NCI-H2029 (cell line): ENCODE results near the gene XYLT1.

Source experiments
- DNase-seq: peaks from one replicate; lab custom pipeline; 2025; lab: John Stamatoyannopoulos, UW

The XYLT1 gene

DNA sequence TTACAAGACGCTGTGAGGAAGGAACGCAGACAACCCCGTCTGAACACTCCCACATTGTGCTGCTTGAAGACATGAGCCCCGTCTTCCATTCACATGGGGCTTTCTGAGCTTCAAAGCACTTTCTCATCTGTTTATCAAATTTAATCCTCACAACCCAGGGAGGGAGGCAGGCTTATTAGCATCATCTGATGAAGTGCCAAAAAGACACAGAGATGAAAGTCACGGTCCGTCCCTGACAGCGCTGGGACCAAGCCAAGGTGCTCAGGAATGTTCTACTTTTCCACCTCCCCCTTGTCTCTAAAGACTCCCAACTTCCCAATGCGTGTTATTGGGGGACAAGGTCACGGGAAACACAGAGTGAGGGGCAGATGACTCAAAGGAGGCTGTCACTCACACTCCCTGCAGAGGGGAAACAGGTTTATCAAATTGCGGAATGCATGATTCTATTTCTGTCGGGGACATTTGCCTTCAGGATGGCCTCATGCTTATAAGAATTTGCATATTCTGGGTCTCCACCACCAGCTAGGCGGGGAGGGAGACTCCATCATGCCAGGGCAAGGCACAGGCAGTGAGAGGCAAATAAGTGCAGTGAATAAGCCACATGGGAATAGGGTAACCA is 10.7 kb downstream of the XYLT1 start:
- no peak for DNase-seq

DNA sequence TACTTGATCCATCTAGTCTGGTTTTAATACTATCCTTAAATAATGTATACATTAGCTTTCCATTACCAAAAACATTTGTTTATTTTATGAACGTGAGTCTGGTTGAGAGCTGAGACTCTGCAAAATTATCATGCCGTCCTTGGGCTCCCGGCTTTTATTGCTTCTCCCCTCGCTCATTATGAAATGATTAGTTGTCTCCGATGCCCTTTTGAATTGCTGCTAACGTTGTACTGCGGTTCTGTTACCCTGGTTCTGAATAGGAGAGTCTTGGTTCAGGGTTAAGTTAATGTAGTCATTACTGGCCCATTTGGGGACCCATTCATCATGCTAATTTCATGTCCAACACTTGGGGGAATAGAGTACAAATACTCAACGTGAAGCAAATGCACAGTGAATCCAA is 12.8 kb downstream of the XYLT1 start:
- no peak for DNase-seq

DNA sequence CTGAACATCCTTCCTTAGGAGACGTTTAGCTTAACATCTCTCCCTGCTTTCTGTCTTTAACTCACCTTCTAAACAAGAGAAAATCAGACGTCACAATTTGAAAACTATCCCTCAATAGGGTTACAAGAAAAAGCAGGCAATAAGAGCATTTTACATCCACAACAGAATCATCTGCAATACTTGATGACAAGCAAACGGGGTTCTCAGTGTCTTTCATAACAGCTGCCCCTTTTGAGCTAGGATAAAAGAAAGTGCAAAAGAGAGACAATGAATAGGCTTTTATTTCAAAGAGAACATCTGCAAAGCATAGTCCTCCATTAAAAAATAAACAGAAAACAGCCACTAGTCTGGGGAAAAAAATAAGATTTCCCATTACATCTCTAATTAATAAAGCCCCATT is 13.2 kb downstream of the XYLT1 start:
- no peak for DNase-seq

DNA sequence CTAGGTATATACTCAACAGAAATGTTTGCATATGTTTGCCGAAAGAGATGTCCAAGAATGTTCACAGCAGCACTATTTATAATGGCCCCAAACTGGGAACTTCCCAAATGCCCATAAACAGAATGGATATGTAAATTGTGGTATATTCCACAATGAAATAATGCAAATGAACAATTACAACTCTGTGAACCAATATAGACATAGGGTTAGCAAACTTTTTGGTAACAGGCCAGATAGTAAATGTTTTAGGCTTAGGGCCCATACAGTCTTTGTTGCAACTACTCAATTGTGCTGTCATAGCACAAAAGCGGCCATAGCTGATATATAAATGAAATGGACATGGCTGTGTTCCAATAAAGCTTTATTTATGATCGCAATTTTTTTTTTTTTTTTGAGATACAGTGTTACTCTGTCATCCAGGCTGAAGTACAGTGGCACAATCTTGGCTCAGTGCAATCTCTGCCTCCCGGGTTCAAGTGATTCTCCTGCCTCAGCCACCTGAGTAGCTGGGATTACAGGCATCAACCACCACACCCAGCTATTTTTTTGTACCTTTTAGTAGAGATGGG is 16.5 kb downstream of the XYLT1 start:
- no peak for DNase-seq

DNA sequence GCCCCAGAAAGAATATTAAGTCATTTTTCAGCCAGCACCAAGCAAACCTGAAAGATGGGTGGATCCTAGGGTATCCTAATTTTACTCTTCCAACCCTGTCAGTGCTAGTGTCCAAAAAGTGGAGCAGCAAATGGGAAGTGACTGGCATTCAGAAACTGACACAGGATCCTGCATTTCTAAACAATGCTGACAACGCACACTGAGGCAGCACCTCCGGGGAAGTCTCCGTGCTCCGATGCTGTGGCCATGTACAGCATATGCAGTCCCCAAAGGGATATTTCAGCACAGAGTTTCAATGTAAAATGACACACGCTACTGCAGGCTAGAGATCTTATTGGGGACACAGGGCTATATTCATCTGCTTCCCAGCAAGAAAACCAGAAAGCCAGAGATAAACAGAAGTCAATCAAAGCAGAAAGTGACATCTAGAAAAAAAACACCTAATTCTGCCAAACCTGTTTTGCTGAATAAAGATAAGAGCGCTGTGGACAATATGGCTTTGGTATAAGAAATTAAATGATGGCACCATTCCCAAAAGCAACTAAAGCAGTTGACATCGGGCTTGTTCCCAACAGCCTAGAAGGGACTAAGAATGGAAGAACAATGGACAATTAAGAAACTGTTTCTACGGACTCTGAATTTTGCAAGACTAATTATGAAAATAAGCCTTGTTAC is 17.3 kb downstream of the XYLT1 start:
- DNase-seq: no peak

DNA sequence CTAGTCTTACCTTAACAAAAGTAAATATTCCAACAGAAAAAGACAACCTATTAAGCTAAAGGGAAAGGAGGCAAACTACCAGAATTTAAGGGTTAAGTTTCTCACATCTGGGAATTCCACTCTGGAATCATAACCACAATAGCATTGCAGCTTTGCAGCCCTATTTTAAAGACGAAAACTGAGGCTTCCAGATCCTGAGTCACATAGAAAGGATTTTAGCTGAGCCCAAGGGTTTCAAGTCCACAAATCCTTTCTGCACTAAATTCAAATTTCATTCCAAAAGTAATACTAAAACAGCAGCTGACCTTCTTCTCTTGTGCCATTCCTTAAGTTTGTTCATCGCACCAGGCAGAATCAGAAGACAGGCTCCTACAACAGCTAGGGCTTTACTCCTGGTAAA is 17.8 kb downstream of the XYLT1 start:
- DNase-seq: no peak

DNA sequence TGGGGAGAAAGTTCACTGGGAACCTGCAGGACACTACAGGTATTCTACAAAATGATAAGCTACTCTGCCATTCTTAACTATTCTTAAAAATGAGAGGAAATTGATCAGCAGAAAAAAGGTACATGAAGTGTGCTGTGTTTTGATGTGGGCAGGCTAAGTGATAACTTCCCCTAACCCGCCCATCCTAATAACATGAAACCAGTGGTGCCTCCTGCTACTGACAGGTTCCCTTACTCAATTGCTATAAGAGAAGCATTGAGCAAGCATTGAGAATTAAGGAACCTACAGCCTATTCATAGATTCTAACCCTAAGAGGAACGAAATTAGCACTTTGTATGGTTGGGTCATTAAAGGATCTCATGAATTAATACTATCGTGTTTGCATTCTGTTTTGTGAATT is 18.9 kb downstream of the XYLT1 start:
- DNase-seq: no peak

DNA sequence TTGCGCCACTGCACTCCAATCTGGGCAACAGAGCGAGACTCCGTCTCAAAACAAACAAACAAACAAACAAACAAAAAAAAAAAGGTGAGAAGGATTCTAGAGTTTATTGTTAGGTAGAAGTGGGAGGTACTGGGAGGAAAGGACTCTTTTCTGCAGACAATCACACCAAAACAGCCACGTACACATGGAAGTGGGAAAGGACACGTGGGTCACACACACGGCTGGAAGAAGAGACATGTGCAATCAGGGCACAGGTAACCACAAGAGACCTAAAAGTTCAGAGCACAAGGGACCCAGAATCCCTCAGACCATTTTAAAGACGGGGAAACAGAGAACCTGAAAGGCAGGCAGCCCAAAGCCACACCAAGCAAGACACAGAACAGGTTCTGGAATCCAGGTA is 20.5 kb downstream of the XYLT1 start:
- DNase-seq: no peak

DNA sequence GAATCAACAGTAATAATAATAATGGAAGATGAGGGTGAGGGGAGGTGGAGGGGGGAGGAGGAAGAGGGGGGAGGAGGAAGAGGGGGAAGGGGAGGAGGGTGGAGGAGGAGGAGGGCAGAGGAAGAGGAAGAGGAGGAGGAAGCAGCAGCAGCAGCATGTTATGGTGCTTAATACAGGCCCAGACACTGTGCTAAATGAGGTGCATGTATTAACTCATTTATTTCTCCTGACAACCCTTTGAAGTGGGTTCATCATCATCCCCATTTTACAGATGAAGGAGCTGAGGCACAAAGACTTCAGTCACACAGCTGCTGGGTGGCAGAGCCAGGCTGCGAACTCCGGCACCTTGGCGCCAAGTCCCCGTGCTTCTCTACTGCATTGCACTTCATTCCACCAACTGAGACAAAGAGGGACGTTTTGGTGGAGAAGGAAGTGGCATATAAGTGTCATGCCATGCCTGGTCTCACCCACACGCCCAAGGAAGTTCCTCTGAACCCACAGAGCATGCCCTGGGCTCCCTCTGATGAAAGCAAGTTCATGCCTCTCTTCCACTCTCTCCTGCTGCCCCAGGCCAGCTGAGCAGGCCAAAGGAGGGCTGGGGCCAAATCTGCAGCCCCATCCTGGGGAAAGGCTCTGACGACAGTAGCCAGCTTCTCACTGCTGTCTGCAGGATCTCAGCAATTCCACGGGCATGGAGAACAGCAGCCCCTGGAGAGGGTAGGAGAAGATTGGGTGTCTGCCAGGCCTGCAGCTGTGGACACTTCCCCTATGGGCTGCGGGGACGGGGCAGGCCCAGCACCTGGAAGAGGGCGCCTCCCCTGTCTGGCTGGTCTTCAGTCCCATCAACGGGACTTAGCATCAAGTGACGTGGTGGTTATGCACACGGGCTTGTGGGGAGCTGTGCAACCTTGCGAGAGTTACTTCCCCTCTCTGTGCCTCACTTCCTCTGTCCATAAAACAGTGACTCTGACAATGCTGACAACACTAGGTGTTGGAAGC is 21.8 kb downstream of the XYLT1 start:
- peak; percentile 25 for DNase-seq

DNA sequence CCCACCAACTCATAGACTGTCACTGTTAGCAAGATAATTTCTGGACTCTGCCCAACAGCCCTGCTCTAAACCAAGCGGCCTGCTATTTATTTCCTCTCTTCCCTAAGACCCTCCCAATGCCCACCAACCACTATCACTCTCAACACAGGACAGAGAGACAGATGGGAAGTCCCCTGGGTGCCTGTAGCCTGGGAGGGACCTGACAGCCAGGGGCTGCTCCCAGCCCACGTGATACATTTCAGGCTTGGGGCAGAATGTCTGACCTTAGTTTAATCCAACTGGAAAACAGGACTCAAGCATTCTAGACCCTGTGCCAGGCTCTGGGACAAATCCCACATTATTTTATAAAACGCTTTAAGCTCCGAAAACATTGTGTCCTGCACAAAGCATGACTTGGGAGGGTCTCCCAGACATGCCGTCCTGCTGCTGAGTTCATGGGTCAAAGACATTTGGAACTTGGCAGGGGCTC is 23.6 kb downstream of the XYLT1 start:
- no peak for DNase-seq

DNA sequence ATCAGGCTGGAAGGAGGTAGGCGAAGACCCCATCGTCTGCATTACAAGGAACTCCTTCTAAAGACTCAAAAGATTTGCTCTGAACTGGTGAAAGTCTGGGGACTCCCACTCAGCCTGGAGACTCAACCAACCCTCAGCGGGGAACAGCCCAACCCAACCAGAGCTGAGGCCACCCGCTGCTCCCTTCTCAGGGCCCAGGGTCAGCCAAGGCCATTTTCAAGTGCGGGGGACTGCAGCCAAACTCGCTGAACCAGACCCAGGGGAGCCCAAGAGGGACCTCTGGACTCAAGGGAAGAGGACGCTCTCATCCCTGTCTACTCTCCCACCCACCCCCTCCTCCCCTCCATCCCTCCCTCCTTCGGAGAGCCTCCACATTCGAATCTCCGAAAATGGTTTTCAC is 24.1 kb downstream of the XYLT1 start:
- no peak for DNase-seq

DNA sequence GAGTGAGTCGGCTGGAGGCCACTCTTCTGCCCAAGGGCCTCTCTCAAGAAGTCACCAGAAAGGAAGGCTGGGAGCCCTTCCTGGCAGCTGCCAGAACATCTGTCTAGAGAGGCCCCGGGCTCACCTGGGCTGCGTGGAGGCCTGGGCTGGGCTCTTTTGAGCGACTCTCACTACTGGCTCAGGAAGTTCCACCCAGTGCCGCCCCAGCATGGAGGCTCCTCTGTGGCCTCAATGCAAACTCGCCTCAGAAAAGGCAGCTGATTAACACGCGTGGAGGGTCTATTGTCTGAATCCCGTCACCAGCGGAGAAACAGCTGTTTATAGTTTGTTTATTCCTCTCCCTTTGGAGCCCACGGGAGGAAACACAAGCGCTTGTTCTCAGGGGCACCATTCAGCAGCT is 25.3 kb downstream of the XYLT1 start:
- no peak for DNase-seq

DNA sequence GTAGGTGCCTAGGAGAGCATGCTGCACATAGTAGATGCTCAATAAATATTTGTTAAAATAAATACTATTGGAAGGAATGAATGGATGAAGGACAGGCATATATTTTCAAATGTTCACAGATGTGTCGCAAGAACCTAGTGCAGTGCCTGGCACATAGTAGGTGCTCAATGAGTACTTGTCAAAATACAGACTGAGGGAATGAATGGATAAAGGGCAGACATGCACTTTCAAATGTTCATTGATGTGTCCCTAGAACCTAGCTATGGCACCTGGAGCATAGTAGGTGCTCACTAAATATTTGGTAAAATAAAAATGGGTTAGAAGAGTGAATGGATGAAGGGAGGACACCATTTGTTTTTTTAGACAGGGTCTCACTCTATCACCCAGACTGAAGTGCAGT is 26.1 kb downstream of the XYLT1 start:
- no peak for DNase-seq

DNA sequence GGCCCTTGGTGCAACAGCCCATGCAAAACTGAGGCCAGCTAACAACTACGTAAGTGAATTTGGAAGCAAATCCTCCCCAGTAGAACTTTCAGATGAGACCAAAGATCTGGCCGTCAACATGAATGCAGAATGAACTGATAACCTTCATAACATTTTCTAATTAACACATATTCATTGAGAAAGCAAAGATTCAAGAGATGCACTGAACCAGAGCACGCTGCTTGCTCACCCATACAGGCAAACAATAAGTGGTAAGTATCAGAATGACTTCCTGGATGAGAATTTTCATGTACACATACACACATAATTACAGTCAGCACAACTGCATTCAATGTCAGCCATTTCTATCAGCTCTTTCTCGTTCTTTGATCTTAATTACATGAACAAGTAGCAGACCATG is 30.6 kb downstream of the XYLT1 start:
- DNase-seq: no peak

DNA sequence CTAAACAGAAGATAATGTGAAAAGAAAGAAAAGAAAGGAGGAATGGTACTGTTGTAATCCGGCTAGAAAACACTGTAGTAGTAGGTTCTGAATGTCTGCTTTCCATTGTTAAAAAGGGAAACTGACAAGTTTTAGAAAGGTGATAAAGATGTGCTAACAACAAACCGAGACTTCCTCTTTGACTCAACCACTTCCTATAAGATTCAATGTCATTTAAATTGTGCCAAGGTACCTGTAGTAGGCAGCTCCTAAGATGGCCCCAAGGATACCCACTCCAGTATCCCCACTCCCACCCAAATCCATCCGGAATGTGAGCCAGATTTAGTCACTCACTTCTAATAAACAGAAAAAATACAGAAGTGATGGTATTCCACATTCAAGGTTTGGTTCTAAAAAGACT is 31.2 kb downstream of the XYLT1 start:
- DNase-seq: no peak

DNA sequence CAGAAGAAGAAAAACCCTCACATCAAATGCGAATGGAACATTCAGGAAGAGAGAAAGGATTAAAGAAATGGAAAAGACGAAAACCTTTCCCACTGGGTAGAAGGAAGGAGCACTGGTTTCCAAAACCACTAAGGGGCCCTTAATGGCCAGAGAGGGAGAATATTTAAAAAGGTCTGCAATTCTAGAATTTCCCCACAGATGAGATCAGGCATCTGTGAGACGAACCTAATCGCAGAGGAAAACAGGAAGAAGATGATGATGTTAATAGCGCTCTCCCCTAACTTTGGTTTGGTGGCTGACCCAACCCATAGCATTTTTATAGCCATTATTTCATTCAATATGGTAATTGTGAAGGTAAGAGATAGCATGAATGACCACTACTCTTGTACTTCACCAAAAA is 32.8 kb downstream of the XYLT1 start:
- no peak for DNase-seq

DNA sequence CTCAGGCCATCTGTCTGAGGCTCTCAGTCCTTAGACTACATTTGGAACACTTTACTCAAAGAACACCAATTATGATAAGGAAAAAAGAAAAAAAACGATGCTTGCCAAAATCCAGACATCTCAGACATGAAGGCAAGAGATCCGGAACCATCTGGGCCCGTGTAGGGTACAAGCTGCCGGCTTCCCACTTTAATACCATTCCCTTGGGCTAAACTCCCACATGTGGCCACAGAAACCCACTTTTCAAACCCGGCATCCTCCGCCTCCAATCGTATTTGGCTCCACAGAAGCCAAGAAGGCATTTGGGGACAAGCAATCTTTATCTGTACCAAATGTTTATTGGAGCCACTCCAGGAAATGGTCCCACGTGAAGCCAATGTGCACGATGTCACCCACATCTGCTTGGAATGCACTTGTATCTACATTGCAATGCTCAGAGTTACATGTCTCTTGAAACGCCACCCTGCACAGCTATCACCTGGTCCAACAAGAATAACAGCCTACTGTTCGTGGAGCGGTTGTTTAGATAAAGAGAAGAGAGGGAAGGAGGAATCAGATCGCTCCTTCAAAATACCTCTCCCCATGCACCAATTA is 33.5 kb downstream of the XYLT1 start:
- DNase-seq: no peak

DNA sequence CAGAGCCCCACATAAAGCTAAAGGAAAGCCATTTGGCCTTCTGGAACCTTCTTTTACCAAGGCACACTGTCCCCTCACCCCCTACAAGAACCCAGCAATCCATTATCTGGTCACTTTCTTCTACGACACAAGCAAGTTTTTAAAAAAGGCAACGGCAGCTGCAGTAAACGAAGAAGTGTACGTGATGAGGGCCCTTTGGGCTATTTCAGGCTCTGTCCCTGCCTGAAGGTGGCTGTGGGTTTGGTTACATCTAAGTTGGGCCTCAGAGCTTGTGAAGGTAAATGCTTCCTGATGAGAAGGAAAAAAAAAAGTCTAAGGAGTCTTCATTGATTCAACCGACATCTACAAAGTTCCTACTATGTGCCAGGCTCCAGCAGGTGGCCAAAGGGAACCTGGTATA is 35.4 kb downstream of the XYLT1 start:
- no peak for DNase-seq

DNA sequence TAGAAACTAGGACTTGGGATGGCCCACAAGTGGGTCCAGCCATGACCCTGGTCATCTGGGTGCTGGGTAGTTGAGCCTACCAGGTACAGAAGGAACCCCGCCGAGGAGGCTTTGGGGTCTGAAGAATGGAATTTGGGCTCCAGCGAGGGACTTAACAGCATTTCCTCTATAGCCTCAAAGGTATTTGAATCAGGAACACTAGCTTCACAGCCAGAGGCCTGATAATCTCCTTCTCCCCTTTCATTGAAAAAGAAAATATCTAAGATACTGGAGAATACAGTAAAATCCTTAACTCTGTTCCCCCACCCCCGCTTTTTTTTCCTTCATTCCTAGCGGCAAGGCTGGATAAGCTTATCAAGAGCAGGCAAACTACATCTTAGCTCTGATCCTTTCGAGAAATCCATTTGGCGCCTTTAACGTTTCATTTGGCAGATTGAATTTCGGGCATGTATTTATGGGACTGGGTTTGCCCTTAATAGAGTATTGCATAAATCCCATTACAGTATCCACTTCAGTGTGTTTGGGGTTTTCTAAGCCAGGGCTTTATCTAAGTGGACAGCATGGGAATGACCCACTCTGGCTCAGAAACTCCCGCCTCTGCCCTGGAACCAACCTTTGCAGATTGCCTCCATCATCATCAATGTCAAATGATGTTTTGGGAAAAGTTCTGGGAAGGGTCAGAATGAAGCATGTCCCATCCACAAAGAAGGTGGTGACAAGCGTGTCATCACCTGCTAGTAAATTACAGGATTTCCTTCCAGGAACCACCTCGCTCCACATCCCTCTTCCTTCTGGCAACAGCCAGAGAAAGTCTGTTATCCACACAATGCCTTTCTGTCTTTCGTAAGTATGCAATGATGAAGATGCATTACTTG is 36.9 kb downstream of the XYLT1 start:
- DNase-seq: no peak

DNA sequence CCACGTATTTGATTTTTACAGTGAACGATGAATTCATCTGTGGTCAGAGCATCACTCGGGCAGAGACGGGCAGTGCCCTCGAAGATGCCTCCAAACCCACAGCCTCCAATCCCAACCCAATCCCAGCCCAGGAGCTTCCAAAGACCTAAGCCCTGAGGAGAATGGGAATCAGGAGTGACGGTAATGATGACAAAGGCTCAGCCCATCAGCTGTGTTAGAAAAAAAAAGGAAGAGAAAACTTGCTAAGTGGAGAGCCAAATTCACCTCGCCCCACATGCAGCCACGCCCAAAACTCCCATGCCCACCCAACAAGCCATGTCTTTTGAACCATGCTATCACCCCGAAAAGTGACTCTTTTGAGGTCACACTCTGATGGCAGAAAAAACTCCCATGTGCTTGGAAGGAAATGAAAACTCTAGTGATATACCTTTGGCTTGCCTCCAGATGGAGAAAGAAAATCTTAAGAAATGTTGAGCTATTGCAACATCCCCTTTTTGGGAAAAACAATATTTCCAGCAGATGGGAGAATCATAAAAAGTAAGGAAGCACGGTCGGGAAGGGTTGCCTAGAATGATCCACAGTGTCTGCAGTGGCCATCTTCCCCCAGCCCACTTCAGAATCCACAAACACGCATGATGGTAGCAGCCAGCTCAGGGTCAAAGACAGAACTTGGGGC is 37.7 kb downstream of the XYLT1 start:
- no peak for DNase-seq
